Osteoblast (primary cell): Measurements from ENCODE around the gene SMC3. TPM values are rescaled to one million over a fixed set of nuclear protein-coding genes. Genes with fewer than 3 reads are reported as not detected.

Experiments used
- DNase-seq: peaks from one replicate; pipeline ENCODE4 v3.0.0; 2011; ENCODE audit warnings: low spot score, mixed read lengths; ENCODE audit not compliant: insufficient read length; ENCODE audit errors: missing footprints
- H2AFZ ChIP-seq: 2 replicates; pipeline ENCODE4 v1.6.0; 2011; ENCODE audit warnings: mild to moderate bottlenecking, low read length
- H3K27ac ChIP-seq: 2 replicates; pipeline ENCODE4 v1.5.1; 2011; ENCODE audit warnings: mild to moderate bottlenecking, low read depth, low read length, moderate library complexity
- H3K27me3 ChIP-seq: 2 replicates; pipeline ENCODE4 v1.6.0; 2012; ENCODE audit warnings: mild to moderate bottlenecking, control low read depth, inconsistent platforms, low read length, moderate library complexity; ENCODE audit not compliant: insufficient read depth
- H3K36me3 ChIP-seq: 2 replicates; pipeline ENCODE4 v1.5.1; 2011; ENCODE audit warnings: mild to moderate bottlenecking, low read length, control low read depth, moderate library complexity; ENCODE audit not compliant: insufficient read depth
- H3K4me1 ChIP-seq: 2 replicates; pipeline ENCODE4 v1.5.1; 2011; ENCODE audit warnings: mild to moderate bottlenecking, low read length, control low read depth, moderate library complexity; ENCODE audit not compliant: insufficient read depth
- H3K4me2 ChIP-seq: 2 replicates; pipeline ENCODE4 v1.6.0; 2011; ENCODE audit warnings: mild to moderate bottlenecking, low read length; ENCODE audit not compliant: insufficient read depth
- H3K4me3 ChIP-seq: fragments of 200-600 bp; sonication (generic); 3 replicates; pipeline ENCODE4 v1.5.1; 2012; ENCODE audit warnings: mild to moderate bottlenecking, low read length, inconsistent platforms; ENCODE audit not compliant: insufficient read depth
- H3K79me2 ChIP-seq: 2 replicates; pipeline ENCODE4 v1.6.0; 2012; ENCODE audit warnings: mild to moderate bottlenecking, low read length, control low read depth, inconsistent platforms; ENCODE audit not compliant: insufficient read depth
- H3K9me3 ChIP-seq: 2 replicates; pipeline ENCODE4 v1.5.1; 2011; ENCODE audit warnings: low read depth, low read length, control low read depth
- H4K20me1 ChIP-seq: 2 replicates; pipeline ENCODE4 v1.6.0; 2012; ENCODE audit warnings: mild to moderate bottlenecking, low read length, control low read depth; ENCODE audit not compliant: insufficient read depth
- CTCF ChIP-seq: IDR thresholded peaks from 2 replicates; pipeline ENCODE4 v1.5.1; 2011; ENCODE audit warnings: mild to moderate bottlenecking, low read depth, low read length, moderate library complexity; ENCODE audit errors: extremely low read depth
- total RNA-seq: library from RNA; depleted of rRNA; stranded (reverse); fragments of >200 nt; gene quantifications from 2 replicates; pipeline ENCODE4 v1.2.3, GENCODE V29; 2012

The SMC3 gene
- total RNA-seq: 20.0 and 20.3 TPM in 2 replicates

- Histone ChIP-seq H3K4me3 (peak within 1 kb of the TSS; percentile 92), H3K4me2 (peak within 1 kb of the TSS; percentile 94), H2AFZ (peak within 1 kb of the TSS; percentile 88), H3K79me2 (peaks cover 49% of the 10 kb centered on the region), H4K20me1 (peaks cover 2% of the 10 kb centered on the region), H3K27me3 (no peaks in the 10 kb centered on the region), H3K9me3 (no peaks in the 10 kb centered on the region), H3K4me1 (peaks cover 29% of the 10 kb centered on the region), H3K27ac (peak within 1 kb of the TSS; percentile 100), H3K36me3 (peaks cover 2% of the 10 kb centered on the region)
- DNase-seq: peak; percentile 93
- TF ChIP-seq CTCF: no peak
Observed at GRCh38 chr10:110567201-110568054, at the start of gene SMC3. Gene SMC3, plus strand, starts transcription at chr10:110567695. Its CDS starts 122 bp downstream, at chr10:110567817.

- H3K27me3 ChIP-seq: no peaks in the 10 kb centered on the region
- H3K4me3 ChIP-seq: no peak overlapping the region
- H3K27ac ChIP-seq: no peak overlapping the region
- peak; percentile 59 for DNase-seq
- H3K4me1 ChIP-seq: peaks cover 30% of the 10 kb centered on the region
- H4K20me1 ChIP-seq: no peaks in the 10 kb centered on the region
- no peak overlapping the region for H2AFZ ChIP-seq
- no peaks in the 10 kb centered on the region for H3K9me3 ChIP-seq
- no peaks in the 10 kb centered on the region for H3K36me3 ChIP-seq
- no peaks in the 10 kb centered on the region for H3K79me2 ChIP-seq
- no peak overlapping the region for H3K4me2 ChIP-seq
- no peak for TF ChIP-seq CTCF
Observed at GRCh38 chr10:110522365-110522988, 45.0 kb upstream of the SMC3 start.

GRCh38 chr10:110523736-110524135 is 43.8 kb upstream of the SMC3 start:
- no peaks in the 10 kb centered on the region for H4K20me1 ChIP-seq
- no peaks in the 10 kb centered on the region for H3K36me3 ChIP-seq
- H2AFZ ChIP-seq: no peak overlapping the region
- no peak for TF ChIP-seq CTCF
- no peaks in the 10 kb centered on the region for H3K27me3 ChIP-seq
- H3K27ac ChIP-seq: no peak overlapping the region
- no peak for DNase-seq
- H3K4me3 ChIP-seq: no peak overlapping the region
- no peak overlapping the region for H3K4me2 ChIP-seq
- H3K4me1 ChIP-seq: peaks cover 42% of the 10 kb centered on the region
- H3K79me2 ChIP-seq: no peaks in the 10 kb centered on the region
- H3K9me3 ChIP-seq: no peaks in the 10 kb centered on the region
